ENCODE data around the gene RAB30.

RAB30 gene

GRCh38 chr11:82932564-82932963 is 139.1 kb downstream of the RAB30 start:
- TF ChIP-seq CTCF (IDR thresholded peaks at IDR 0.05; ENCODE audit: control insufficient read depth, insufficient read depth, low read depth, low read length, missing control alignments): no peak
- no peak for DNase-seq (ENCODE audit: low read depth)
- H3K4me3 ChIP-seq (ENCODE audit: control insufficient read depth, low read depth, low read length): no peak overlapping the region

GRCh38 chr11:82930734-82931133 is 141.0 kb downstream of the RAB30 start:
- TF ChIP-seq CTCF (IDR thresholded peaks at IDR 0.05; ENCODE audit: control insufficient read depth, insufficient read depth, low read depth, low read length, missing control alignments): no peak
- DNase-seq (ENCODE audit: low read depth): no peak
- H3K4me3 ChIP-seq (ENCODE audit: control insufficient read depth, low read depth, low read length): no peak overlapping the region

GRCh38 chr11:82930229-82930628 is 141.5 kb downstream of the RAB30 start:
- DNase-seq (ENCODE audit: low read depth): no peak
- no peak for TF ChIP-seq CTCF (IDR thresholded peaks at IDR 0.05; ENCODE audit: control insufficient read depth, insufficient read depth, low read depth, low read length, missing control alignments)
- no peak overlapping the region for H3K4me3 ChIP-seq (ENCODE audit: control insufficient read depth, low read depth, low read length)

GRCh38 chr11:82929121-82929520 is 142.6 kb downstream of the RAB30 start:
- TF ChIP-seq CTCF (IDR thresholded peaks at IDR 0.05; ENCODE audit: control insufficient read depth, insufficient read depth, low read depth, low read length, missing control alignments): no peak
- H3K4me3 ChIP-seq (ENCODE audit: control insufficient read depth, low read depth, low read length): no peak overlapping the region

GRCh38 chr11:82927264-82927880 is 144.3 kb downstream of the RAB30 start:
- TF ChIP-seq CTCF (IDR thresholded peaks at IDR 0.05; ENCODE audit: control insufficient read depth, insufficient read depth, low read depth, low read length, missing control alignments): peak; percentile 69
- peak; percentile 18 for DNase-seq (ENCODE audit: low read depth)
- no peak overlapping the region for H3K4me3 ChIP-seq (ENCODE audit: control insufficient read depth, low read depth, low read length)

More at GRCh38 chr11:82929121-82929520, 142.6 kb downstream of the RAB30 start:
- DNase-seq (ENCODE audit: low read depth): no peak

GRCh38 chr11:82924522-82925224 is 147.0 kb downstream of the RAB30 start:
- no peak for DNase-seq (ENCODE audit: low read depth)
- H3K4me3 ChIP-seq (ENCODE audit: control insufficient read depth, low read depth, low read length): no peak overlapping the region
- no peak for TF ChIP-seq CTCF (IDR thresholded peaks at IDR 0.05; ENCODE audit: control insufficient read depth, insufficient read depth, low read depth, low read length, missing control alignments)

Data from AG09309 (cell line).